CD4-positive, alpha-beta T cell treated with Interleukin-6 for 4 hours (primary cell): ENCODE data around the gene NKX6-2.
"Not testable (repeated sequence)": the region's sequence is repeated elsewhere in the genome, so short reads cannot be mapped to it uniquely, and the experiment has no call there.

Experiments used
- DNase-seq: peaks from one replicate; pipeline ENCODE4 v3.0.0-alpha.2; 2020; ENCODE audit warnings: mixed read lengths

The NKX6-2 gene

DNA sequence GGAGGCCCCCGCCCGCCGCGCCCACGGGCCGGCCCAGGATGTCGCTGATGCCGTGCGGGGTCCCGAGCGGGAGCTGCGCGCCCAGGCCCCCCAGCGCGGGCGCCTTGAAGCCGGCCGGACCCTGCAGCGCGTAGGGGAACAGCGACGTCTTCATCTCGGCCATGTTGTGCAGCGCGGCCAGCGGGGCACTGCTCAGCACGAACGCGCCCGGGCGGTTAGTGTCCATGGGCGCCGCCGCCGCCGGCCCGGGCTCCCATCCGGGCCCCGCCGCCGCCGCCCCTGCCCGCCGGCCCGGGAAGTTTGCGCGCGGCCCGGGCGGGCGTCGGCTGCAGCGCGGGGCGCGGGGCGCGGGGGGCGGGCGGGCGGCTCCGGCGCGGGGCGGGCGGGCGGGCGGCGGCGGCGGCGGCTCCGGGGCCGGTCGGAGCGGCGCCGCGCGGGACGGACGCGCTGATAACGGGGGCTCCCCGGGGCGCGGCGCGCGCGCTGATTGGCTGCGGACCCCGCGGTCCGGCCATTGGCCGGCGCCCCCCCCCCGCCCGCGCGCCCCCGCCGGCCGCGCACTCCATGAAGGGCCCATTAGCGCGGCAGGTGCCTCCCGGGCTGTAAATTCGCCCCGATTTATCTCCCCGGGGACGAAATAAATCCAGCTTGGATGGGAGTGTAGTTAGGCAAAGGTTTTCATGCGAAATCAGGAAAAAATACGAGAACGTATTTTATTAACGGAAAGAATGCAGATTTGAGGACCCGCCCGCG, at the start of gene NKX6-2:
Gene NKX6-2 (minus strand): TSS at position 425 of the 753 bp plus-strand sequence. CDS start 199 bp downstream, at position 226.
- no peak for DNase-seq

DNA sequence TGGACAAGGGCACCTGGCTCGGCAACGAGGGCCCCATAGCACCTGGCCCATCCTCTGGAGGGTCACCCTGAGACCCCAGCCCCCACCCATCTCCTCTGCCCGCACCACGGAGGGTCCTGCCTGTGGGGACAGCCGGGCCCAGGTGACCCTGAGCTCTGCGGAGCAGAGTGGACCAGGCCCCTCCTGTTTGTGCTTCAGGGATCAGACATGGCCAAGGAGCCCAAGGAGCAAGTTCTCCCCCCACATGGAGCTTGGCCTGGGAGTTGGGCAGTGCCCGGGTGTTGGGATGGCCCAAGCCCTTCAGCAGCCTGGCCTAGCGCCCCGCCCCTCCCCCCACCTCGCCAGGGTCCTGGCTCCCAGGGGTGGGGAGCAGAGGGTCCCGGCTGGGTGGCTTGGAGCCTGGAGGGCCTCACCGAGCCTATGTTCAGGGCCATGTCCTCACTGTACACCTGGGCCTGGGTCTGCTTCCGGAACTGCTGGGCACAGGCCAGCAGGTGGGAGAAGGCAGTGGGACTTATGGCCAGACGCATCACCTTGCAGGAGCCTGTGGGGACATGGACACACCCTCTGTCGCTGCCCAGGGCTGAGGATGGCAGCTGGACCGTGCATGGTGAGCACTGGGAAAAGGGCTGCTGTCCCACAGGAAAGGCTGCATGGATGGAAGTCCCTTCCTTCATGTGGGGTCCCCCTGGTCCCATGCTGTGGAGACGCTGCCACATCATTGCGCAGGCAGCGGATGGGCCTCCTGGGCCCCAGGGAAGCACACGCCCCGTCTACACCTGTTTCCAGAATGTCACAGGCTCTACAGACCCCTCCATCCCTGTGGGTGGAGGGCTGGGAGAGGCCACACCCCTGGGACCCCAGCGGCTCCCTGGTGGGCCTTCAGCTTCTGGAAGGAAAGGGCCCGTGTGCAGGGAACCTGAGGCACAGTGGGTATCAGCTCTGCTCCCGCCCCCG, 49.2 kb upstream of the NKX6-2 start:
- DNase-seq: no peak

DNA sequence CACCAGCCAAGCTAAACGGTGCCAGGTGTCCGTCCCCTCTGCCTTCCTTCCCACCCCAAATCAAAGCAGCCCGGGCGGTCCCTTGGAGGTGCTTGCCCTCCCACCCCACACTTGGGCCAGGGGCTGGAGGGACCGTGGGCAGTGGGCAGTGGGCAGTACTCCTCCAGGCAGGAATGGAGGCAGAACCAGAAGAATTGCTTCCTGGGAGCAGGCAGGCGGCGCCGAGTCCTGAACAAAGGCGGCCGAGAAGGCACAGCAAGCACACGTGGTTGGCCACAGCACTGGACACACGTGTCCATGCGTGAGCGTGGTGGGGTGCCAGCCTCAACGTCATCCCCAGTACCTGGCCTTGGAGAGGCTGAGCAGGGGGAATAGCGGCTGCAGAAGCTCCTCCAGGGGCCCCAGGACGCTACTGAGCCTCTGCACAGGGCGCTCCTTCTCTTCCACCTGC, 48.4 kb upstream of the NKX6-2 start:
- no peak for DNase-seq

DNA sequence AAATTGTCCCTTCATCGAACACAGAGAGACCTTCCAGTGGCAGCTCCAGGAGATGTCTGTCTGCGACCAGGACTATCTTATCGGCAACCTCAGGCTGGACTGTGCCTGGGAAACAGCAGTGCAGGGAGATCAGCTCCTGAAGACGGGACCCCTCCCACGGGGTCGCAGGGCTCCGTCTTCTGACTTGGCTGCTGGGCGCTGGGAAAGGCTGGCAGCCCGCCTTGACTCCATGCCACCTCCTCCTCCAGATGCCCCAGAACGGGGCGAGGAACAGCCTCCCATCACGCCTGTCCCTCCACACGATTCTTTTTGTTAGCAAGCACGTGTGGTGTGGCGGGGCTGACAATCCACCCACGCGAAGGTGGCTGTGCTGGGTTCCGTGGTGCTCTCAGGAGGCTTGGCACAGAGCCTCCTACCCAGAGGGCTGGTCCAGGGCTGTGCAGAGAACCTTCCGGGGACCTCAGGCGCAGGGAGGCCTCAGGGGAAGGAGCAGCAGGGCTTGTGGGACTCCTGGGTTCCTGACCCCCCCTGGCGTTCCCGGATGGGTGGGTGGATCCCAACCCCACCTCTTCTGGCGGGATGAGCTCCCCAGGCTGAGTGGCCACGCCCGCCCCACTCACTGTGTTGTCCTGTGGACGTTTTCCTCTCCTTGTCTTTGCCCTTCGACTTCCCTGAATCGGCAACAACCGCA, 47.6 kb upstream of the NKX6-2 start:
- DNase-seq: no peak

DNA sequence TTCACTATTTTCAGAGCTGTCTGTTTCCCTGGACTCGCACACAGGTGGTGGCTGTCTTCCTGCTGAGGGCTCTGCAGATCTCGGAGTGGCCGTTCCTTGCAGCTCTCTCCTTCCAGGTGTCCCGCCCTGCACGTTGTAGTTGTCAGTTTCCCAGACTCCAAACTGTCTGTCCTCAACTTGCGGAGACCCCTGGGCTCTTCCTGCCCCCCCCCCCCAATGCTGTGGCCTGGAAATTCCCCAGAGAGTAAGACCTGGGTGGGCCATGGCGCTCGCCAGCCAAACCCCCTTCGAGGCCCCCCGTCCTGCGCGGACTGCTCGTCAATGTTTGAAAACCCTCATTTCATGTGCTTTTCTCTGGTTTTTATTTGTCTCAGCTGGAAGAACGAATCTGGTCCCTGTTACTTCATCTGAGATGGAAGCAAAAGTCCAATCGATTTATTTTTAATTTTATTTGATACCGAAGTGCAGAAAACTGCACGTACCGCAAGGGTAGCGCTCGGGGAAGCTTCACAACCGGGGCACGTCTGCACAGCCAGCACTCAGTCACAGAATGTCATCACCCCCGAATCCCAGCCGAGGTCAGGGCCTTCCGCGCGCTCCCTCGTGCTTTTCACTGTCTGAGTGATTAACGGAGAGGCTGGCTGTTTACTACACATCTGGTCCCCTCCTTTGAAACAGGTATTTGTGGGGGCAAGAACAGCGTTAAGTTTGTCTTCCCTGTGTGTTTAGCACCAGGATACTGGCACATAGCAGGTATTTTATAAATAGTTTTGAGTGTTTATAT, 46.4 kb upstream of the NKX6-2 start:
- DNase-seq: no peak

DNA sequence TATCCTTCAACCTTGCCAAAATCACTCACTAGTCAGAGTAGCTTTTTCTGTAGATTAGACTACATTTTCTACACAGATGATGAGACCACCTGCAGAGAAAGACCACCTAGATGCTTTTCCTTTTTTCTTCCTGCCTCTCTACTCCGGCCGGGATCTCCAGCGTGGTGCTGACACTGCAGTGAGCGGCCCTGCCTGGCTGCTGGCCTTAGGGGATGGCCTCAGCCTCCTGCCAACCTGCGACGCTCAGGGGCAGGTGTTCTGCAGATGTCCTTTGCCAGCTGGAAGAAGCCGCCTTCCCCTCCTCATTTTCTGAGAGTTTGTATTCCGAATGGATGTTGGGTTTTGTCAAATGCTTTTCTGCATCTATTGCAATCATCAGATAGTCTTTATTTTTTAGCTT, 43.5 kb upstream of the NKX6-2 start:
- no peak for DNase-seq

DNA sequence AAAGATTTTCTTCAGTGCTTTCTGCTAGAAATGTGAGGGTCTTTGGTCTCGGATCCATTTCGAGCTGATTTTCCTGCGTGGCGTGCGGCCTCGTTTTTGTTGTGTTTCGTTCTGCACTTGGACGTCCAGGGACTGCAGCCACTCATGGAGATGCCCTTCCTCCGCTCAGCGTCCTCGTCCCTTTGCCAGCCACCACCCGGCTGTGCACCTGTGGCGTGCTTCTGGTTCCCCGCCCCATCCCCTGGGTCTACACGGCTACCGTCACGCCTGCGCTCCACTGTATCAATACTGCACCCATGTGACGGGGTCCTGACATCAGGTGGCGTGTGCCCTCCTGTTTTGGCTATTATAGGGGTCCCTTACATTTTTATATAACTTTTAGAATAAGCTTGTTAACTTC, 42.7 kb upstream of the NKX6-2 start:
- no peak for DNase-seq

DNA sequence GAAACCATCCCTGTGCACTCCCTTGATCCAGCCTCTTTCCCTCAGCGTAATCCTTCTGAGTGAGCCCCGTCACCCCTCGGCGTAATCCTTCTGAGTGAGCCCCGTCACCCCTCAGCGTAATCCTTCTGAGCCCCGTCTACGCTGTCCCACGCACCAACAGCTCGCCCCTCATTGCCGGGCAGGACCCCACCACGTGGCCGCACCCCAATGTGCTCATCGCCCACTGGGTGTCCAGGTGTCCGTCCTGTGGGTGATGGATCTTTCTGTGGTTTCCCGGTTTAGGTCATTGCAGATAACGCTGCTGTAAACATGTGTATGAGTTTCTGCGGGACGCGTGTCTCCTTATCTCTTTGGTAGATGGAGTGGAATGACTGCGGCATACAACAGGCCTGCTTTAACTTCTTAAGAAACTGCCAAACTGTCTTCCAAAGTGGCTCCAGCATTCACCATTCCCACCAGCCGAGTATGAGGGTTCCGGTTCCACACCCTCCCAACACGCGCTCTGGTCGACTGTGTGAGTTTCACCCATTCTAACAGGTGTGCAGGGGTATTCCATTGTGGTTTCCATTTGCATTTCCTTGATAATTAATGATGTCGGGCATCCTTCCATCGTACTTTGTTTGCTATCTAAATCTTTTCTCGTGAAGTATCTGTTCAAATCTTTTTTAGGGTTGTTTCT, 42.1 kb upstream of the NKX6-2 start:
- DNase-seq: no peak

DNA sequence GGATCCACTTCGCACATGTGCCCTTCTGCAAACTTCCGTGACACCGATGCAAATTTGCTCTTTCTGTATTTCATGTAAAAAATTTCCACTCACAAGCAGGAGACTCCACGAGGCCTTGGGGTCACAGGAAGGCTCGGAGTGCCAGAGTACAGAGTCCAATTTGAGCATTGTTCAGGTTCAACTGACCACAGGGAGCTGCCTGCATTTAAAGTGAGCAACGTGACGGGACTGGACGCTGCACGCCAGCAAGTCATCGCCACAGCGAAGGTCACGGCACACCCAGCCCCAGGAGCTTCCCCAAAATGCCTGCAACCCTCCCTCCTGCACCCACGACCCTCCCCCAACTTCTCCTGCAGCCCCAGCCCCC, 41.5 kb upstream of the NKX6-2 start:
- no peak for DNase-seq

DNA sequence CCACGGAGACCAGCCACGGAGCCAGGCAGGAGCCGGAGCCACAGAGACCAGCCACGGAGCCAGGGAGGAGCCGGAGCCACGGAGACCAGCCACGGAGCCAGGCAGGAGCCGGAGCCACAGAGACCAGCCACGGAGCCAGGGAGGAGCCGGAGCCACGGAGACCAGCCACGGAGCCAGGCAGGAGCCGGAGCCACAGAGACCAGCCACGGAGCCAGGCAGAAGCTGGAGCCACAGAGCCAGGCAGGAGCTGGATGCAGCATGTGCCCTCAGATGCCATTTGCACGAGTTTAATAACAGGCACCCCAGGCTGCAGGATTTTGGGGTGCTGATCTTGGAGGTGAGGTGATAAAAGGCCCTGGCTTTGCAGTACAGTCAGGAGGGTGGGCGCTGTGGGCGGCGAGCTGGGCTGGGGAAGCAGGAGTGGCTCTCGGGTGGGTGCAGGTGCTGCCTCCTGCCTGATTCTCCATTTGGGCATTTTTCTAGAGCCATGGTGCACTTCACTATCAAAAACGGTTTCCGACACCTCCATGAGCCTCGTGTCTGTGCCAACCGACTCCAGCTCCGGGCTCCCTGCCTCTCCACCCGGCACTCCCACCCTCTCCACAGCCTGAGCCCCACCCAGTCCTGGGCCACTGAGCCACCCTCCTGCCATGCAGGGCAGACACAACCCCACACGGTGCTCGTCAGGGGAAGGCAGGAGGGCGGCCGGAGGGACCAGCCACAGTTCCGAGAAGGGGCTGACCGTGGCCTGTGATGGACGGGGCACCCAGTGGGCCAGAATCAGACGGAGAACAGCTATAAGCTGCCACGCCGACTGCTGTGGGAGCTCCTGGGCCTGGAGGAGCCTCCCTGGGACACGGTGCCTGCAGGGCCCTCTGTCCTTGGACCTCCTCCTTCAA, 40.8 kb upstream of the NKX6-2 start:
- no peak for DNase-seq

DNA sequence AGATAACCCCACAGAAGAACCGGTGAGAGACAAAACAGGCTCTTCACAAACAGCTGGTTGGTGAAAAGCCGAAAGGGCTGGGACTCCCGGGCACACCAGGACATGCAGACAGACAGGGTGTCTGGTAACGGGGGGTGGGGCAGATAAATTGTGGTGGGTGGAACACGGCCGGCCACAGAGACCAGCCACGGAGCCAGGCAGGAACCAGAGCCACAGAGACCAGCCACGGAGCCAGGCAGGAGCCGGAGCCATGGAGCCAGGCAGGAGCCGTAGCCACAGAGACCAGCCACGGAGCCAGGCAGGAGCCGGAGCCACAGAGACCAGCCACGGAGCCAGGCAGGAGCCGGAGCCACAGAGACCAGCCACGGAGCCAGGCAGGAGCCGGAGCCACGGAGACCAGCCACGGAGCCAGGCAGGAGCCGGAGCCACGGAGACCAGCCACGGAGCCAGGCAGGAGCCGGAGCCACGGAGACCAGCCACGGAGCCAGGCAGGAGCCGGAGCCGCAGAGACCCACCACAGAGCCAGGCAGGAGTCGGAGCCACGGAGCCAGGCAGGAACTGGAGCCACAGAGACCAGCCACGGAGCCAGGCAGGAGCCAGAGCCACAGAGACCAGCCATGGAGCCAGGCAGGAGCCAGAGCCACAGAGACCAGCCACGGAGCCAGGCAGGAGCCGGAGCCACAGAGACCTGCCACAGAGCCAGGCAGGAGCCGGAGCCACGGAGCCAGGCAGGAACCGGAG, 40.0 kb upstream of the NKX6-2 start:
- DNase-seq: not testable (repeated sequence)

DNA sequence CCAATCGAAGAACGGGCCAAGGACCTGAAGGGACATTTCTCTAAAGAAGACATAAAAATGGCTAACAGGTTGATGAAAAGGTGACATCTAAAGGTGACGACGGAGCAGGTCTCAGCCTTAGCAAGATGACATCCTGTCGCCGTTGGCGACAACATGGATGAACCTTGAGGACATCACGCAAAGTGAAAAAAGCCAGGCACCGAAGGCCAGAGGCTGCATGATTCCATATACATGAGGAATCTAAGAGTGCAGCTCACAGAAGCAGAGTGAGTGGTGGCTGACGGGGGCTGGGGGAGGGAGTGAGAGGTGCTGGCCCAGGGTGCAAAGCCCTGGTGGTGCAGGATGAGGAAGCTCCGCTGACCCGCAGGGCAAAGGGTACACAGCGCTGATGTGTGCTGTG, 34.1 kb upstream of the NKX6-2 start:
- no peak for DNase-seq

DNA sequence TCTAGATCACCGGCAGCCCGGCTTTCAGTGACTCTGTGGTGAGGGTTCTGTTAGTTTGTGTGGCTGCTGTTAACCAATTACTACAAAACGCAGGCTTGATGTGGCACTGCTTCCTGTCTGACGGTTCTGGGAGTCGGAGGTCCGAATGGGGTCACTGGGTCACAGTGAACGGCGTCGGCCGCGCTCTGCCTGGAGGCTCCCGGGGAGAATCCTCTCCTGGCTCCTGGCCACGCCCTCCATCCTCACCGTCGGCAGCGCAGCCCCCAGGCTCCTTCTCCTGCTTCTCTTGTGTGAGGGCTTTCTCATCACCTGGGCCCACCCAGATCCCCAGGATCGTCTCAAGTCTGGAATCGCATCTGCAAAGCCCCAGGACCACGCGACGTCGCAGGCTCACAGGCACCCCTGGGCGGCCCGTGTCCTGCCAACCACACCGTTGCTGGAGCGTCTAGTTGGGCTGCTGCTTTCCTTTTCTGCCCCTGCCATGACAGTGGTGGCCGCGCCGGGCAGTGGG, 31.8 kb upstream of the NKX6-2 start:
- no peak for DNase-seq

DNA sequence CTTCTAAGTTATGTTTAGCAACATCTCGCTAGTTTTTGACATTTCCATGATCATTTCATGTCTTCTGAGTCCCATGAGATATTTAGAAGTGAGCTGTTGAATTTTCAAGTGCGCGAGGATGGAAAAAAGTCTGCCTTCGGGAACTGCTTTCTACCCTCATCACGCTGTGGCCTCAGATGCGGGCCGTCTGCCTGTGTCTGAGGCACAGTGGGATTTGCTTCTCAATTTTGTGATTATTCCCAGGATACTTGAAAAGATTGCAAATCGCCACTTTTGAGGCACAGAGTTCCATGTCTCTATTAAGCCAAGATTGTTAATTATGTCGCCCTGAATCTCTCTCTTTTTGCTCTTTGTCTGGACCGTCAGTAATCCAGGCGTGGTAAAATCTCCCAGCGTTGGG, 30.8 kb upstream of the NKX6-2 start:
- no peak for DNase-seq

DNA sequence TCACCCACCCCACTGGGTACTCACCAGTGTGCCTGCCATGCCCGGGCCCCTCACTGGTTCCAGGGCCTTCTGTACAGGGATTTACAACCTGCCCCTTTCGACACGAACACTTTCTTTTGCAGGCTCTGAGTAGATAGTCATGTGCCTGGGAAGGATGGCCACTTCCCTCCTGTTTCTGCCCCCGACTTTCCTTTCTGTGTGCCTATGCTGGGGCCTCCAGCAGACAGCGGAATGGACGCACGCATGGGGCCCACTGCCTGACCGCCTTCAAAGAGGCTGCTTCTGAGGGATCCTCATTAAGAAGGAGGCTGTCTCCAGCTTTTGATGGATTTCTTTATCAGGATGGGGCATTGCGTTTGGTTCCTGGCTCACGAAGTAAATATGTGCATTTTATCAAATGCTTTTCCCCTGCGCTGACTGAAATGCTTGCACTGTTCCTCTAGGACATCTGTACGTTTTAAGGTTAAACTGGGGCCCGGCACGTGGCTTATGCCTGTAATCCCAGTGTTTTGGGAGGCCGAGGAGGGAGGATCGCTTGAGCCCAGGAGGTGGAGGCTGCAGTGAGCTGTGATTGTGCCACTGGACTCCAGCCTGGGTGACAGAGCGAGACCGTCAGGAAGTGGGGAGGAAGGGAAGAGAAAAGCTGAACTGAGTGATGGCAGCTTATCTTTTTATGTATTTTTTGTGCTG, 29.4 kb upstream of the NKX6-2 start:
- no peak for DNase-seq

DNA sequence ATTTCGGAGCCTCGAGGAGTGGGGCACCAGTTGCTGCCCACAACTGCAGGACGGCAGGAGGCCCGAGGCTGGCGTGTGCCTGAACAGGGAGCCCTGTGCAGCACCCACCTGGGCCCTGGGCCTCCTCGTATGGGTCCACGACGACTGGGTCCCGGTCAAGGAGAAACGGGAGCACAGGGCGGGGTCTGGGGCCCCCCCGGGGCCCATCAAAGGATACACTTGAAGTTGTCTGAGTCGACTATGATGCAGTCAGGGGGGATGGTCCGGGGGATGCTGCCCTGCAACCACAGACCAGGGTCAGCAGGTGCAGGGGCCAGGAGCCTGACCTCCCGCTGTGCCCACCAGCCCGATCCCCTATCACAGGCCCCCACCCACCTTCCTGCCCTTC, 28.5 kb upstream of the NKX6-2 start:
- no peak for DNase-seq

DNA sequence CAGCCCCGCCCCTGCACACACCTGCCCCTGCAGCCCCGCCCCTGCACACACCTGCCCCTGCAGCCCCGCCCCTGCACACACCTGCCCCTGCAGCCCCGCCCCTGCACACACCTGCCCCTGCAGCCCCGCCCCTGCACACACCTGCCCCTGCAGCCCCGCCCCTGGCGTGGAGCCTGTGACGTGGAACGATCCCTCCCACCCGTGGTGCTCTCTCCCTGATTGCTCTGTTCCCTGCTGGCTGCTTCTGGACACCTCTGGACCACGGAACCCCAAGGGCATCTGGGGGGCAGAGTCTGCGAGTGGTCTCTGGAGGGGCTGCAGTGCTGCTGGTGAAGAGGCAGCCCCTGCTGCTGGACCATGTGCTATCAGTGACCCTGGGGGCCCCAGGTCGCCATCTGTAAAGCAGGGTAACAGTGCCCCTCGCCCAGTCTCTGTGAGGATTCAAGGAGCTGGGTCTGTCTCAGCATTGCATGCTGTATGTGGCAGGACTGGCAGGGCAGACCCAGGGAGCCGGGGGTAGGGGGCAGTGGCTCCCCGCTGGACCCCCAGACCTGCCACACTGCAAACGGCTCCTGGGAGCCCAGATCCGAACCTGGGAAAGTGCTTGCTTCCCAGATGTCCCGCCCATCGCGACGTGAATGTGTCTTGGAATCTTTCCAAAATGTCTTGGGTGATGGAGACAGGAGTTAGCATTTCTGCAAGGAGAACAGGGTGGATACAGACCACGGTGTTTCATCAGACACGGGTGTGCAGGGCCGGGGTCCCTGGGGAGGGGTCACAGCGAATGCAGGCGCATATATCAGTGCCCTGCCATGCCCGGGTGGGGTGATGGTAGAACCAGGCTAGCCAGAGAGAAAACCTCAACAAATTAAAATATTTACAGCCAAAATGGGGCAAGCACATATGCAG, 27.9 kb upstream of the NKX6-2 start:
- DNase-seq: no peak

DNA sequence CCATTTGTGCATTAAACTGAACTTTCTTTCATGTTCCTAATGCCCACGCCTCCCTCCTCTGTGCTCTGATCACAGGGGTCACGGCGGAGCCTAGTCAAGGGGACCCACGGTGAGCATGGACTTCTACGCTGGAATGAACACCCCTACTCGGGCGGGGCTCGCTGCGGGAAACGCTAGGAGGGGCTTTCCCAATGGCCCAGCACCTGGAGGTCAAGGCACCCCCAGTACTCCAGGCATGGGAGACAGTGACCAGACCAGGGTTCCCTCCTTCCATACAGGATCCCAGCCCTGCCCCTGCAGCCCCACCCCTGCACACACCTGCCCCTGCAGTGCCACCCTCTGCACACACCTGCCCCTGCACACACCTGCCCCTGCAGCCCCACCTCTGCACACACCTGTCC, 27.1 kb upstream of the NKX6-2 start:
- DNase-seq: no peak
